Duodenal mucosa (tissue), 2 donors: Measurements from ENCODE around the gene NDP.

Source experiments
- H3K27ac ChIP-seq: one replicate; pipeline ENCODE4 v1.7.0; 2013; ENCODE audit warnings: low read depth, low read length
- H3K27me3 ChIP-seq, 2 donors: one replicate each; pipeline ENCODE4 v1.7.0; 2013; ENCODE audit warnings: low read length in 2 of 2, control low read depth in 1 of 2; ENCODE audit not compliant: insufficient read depth in 2 of 2, control insufficient read depth in 1 of 2
- H3K36me3 ChIP-seq, 2 donors: one replicate each; pipeline ENCODE4 v1.7.0; 2013; ENCODE audit warnings: low read length in 2 of 2, control low read depth in 1 of 2; ENCODE audit not compliant: insufficient read depth in 2 of 2, control insufficient read depth in 1 of 2
- H3K4me1 ChIP-seq, 2 donors: one replicate each; pipeline ENCODE4 v1.7.0; 2013; ENCODE audit warnings: low read length in 2 of 2, control low read depth in 1 of 2; ENCODE audit not compliant: insufficient read depth in 2 of 2, control insufficient read depth in 1 of 2
- H3K4me3 ChIP-seq, 2 donors: one replicate each; pipeline ENCODE4 v1.7.0; 2013; ENCODE audit warnings: low read length in 2 of 2, low read depth in 1 of 2
- H3K9ac ChIP-seq, 2 donors: one replicate each; pipeline ENCODE4 v1.7.0; 2013; ENCODE audit warnings: low read length in 2 of 2, low read depth in 1 of 2
- H3K9me3 ChIP-seq, 2 donors: one replicate each; pipeline ENCODE4 v1.7.0; 2013; ENCODE audit warnings: low read length in 2 of 2, control low read depth in 1 of 2; ENCODE audit not compliant: control insufficient read depth in 1 of 2

NDP gene

GRCh38 chrX:43974100-43974475 lies 898 bp upstream of the NDP start:
- Histone ChIP-seq H3K4me3 (no peak overlapping the region), H3K9ac (no peak overlapping the region), H3K27me3 (peaks cover 0 to 3% of the 10 kb centered on the region in 2 donors), H3K27ac (no peak overlapping the region), H3K36me3 (no peaks in the 10 kb centered on the region), H3K9me3 (no peaks in the 10 kb centered on the region), H3K4me1 (peaks cover 0 to 7% of the 10 kb centered on the region in 2 donors)

DNA sequence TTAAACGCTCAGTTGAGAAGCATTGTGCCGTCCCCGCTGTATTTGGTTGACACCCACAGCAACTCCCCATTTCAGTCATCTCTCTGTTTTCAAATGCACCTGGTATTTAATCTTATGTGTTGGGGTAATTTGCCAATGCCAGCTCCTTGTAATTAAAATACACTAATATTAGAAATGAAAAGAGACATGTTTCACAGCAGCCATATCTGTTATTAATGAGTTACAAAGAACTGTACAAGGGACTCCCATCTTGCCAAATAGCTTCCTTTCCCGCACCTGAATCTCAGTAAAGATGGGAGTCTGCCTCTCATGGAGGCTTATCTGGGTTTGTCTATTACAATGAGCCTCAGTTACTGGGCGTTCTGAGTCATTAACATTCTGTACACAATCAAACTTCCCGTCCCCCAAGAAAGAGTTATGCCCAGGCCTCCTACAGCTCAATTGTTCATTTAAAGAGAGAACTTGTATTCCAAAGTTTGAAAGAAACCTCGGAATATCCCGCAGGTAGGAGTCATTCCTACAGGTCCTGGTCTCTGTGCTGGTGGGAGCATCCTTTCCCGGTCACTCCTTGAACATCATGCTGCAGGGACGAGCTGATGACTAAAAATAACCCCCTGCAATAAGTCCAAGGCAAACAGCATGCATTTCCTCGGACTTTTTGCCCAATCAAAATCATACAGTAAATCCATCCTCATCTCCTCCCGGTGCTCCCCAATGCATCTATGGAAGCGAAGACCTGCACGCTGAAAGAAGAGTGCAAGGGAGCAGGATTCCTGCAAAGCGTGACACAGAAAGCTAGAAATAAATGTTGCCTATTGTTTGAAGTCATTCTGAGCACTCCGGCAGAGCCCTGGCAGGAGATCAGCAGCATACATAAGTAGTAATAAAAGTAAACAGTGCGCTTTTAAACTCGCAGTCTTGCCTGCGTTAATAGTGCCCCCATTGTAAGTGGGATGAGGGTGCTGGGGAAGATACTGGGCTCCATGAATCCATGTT lies 926 bp downstream of the NDP start:
- Histone ChIP-seq H3K9ac (no peak overlapping the region), H3K4me3 (peak overlapping the region; percentile 34 to 47), H3K27ac (no peak overlapping the region), H3K27me3 (peaks cover 0 to 3% of the 10 kb centered on the region in 2 donors), H3K4me1 (peaks cover 0 to 7% of the 10 kb centered on the region in 2 donors), H3K9me3 (no peaks in the 10 kb centered on the region), H3K36me3 (no peaks in the 10 kb centered on the region)

DNA sequence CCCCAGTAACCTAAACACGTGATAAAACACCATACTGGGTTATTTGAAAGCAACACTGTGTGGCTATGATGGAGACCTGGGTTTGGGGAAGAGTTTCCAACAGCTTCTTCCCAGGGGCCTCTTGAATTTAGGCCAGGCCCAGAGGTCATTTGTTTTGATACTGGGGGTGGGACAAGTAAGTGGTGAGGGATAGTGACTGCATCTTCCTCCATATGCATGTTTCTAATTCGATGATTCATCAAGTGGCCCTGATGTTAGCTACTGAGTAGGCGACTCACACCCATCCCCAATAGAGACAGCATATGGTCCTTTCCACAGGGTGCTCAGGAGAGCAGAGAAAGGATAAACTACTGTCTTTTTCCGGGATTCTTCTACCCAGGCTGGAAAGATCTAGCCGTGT lies 2.7 kb downstream of the NDP start:
- Histone ChIP-seq H3K27me3 (peaks cover 0 to 3% of the 10 kb centered on the region in 2 donors), H3K27ac (no peak overlapping the region)

DNA sequence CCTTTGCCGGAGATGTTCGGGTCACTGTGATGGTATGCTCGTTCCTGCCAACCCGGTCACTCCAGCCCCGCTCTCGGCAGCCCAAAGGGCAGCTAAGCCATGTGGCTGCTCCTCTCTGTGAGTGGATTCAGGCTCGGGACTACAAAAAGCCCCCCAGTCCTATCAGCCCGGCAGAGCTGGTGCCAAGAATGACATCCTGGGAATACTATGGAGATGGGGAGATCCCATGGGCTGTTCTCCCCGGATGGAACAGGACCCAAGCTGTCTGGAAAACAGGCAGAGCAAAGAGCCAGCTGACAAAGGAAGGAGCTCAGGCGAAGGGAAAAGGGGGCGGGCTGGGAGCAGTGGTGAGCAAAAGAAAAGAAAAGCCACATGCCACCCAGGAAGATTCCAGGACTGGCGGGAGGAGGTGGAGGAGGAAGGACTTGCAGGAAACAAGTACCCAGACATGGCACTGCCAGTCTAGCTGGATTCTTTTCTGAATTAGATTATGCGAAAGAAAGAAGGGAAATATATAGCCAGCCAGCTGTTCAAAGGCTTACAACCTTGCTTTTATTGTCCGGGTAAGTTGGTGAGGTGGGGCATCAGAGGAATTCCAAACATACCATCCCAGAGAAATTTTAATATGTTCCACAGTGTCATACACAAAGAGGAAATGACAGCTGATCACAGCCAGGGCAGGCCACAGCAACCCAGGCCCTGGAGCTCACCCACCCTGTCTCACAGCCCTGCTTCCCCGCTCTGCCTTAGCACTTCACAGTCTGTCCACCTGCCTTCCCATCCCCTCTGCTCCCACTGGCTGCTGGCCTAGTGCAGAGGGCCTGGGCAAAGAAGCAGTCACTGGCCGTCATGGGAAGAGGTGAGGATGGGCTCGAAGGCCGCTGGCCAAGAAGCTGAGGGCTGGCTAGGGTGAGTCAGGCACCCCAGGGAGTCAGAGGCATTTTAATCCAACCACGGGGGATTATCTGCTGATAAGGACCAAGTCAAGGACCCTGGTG lies 3.4 kb downstream of the NDP start:
- no peak overlapping the region for H3K4me3 ChIP-seq
- no peaks in the 10 kb centered on the region for H3K36me3 ChIP-seq
- H3K4me1 ChIP-seq: peaks cover 0 to 7% of the 10 kb centered on the region in 2 donors
- H3K9me3 ChIP-seq: no peaks in the 10 kb centered on the region
- H3K9ac ChIP-seq: no peak overlapping the region
- peaks cover 0 to 3% of the 10 kb centered on the region in 2 donors for H3K27me3 ChIP-seq
- no peak overlapping the region for H3K27ac ChIP-seq

More for the DNA sequence above, 2.7 kb downstream of the NDP start:
- Histone ChIP-seq H3K4me1 (peaks cover 0 to 7% of the 10 kb centered on the region in 2 donors), H3K9ac (no peak overlapping the region), H3K36me3 (no peaks in the 10 kb centered on the region), H3K9me3 (no peaks in the 10 kb centered on the region), H3K4me3 (no peak overlapping the region)

GRCh38 chrX:43968359-43968781 lies 4.8 kb downstream of the NDP start:
- no peak overlapping the region for H3K9ac ChIP-seq
- peaks cover 0 to 2% of the 10 kb centered on the region in 2 donors for H3K27me3 ChIP-seq
- H3K27ac ChIP-seq: no peak overlapping the region
- no peak overlapping the region for H3K4me3 ChIP-seq
- peaks cover 0 to 7% of the 10 kb centered on the region in 2 donors for H3K4me1 ChIP-seq
- no peaks in the 10 kb centered on the region for H3K9me3 ChIP-seq
- H3K36me3 ChIP-seq: no peaks in the 10 kb centered on the region

- Histone ChIP-seq H3K4me1 (no peaks in the 10 kb centered on the region), H3K4me3 (no peak overlapping the region), H3K36me3 (no peaks in the 10 kb centered on the region), H3K27ac (no peak overlapping the region), H3K9ac (no peak overlapping the region), H3K27me3 (no peaks in the 10 kb centered on the region), H3K9me3 (no peaks in the 10 kb centered on the region)
These were observed 8.3 kb downstream of the NDP start for GRCh38 chrX:43964936-43965335.

GRCh38 chrX:43963726-43964125 lies 9.5 kb downstream of the NDP start:
- H3K27ac ChIP-seq: no peak overlapping the region
- H3K9me3 ChIP-seq: no peaks in the 10 kb centered on the region
- H3K27me3 ChIP-seq: no peaks in the 10 kb centered on the region
- no peaks in the 10 kb centered on the region for H3K36me3 ChIP-seq
- H3K4me3 ChIP-seq: no peak overlapping the region
- H3K9ac ChIP-seq: no peak overlapping the region
- no peaks in the 10 kb centered on the region for H3K4me1 ChIP-seq

DNA sequence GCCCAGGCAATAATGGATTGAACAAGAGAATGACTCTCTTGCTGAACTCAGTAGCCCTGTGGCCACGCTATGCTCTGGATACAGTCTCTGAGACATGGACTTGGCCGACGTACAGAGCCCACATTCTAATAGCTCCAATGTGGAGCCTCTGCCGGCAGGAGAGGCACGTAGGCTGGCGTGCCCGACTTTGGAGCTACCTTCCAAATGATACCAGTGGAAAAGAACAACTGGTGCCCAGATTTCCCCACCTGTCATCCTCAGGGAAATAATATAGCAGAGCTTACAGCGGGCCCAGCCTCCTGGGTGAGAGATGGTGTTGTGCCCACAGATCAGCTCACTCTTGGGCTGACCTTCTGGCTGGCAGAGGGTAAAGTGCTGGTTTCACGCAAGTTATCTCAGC lies 10.6 kb downstream of the NDP start:
- Histone ChIP-seq H3K27me3 (no peaks in the 10 kb centered on the region), H3K4me1 (no peaks in the 10 kb centered on the region), H3K9ac (no peak overlapping the region), H3K36me3 (no peaks in the 10 kb centered on the region), H3K9me3 (no peaks in the 10 kb centered on the region), H3K4me3 (no peak overlapping the region), H3K27ac (no peak overlapping the region)

GRCh38 chrX:43961699-43962098 lies 11.5 kb downstream of the NDP start:
- no peak overlapping the region for H3K27ac ChIP-seq
- no peak overlapping the region for H3K9ac ChIP-seq
- no peaks in the 10 kb centered on the region for H3K36me3 ChIP-seq
- H3K4me1 ChIP-seq: no peaks in the 10 kb centered on the region
- no peaks in the 10 kb centered on the region for H3K27me3 ChIP-seq
- H3K9me3 ChIP-seq: no peaks in the 10 kb centered on the region
- no peak overlapping the region for H3K4me3 ChIP-seq

DNA sequence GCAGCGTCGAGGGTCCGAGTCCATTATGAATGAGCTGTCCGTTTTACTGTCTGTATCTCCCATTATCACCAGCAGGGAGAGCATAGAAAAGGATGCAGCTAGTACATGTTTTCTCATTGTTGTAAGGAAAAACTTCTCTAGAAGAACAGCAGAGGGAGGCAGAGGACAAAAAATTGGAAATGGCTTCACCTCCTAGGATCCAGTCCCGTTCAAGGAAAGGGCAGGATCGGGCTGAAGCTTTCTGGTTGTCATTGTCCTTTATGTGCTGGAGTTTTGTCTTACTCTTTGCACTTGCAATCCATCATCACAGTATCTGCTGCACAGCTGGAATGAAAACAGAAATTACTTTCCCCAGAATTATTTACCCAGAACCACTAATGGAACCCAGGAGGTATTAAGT lies 14.7 kb downstream of the NDP start:
- H3K36me3 ChIP-seq: no peaks in the 10 kb centered on the region
- no peak overlapping the region for H3K27ac ChIP-seq
- H3K27me3 ChIP-seq: no peaks in the 10 kb centered on the region

More for the DNA sequence above, 14.7 kb downstream of the NDP start:
- Histone ChIP-seq H3K9ac (no peak overlapping the region), H3K4me1 (no peaks in the 10 kb centered on the region), H3K9me3 (no peaks in the 10 kb centered on the region), H3K4me3 (no peak overlapping the region)
